HG02870 (cell line): ENCODE measurements around the gene KCNQ1OT1.

Experiments
- ATAC-seq: cut with Tn5 transposase; IDR thresholded peaks from one replicate; pipeline ENCODE4 v1.9.1; 2021; ENCODE audit warnings: mild to moderate bottlenecking, moderate library complexity; ENCODE audit not compliant: unreplicated experiment

Gene KCNQ1OT1

GRCh38 chr11:2669634-2670469 lies 29.9 kb downstream of the KCNQ1OT1 start:
- no peak for ATAC-seq

GRCh38 chr11:2668876-2669275 lies 30.9 kb downstream of the KCNQ1OT1 start:
- no peak for ATAC-seq

DNA sequence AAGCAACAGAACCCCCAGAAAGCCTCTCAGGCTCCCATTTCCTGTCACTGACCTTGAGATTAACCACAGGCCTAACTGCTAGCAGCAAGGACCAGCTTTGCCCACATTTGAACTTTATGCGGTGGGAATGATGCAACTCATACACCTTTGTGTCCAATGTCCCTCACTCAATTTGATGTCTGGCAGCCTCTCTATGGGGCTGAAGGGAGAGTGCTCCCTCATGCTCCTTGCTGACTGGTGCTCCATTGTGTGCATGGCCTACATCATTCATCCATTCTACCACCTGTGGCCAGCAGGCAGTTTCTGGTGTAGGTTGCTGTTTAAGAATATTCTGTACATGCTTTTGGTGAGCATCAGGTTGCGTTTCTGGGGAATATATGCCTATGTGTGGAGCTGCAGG lies 31.9 kb downstream of the KCNQ1OT1 start:
- ATAC-seq: no peak

GRCh38 chr11:2666828-2667570 lies 32.8 kb downstream of the KCNQ1OT1 start:
- no peak for ATAC-seq

- no peak for ATAC-seq
Observed at GRCh38 chr11:2666401-2666741, 33.4 kb downstream of the KCNQ1OT1 start.

- no peak for ATAC-seq
Observed at GRCh38 chr11:2665526-2666400, 34.0 kb downstream of the KCNQ1OT1 start.

GRCh38 chr11:2664791-2665525 lies 34.8 kb downstream of the KCNQ1OT1 start:
- no peak for ATAC-seq

- no peak for ATAC-seq
Observed at GRCh38 chr11:2664376-2664775, 35.4 kb downstream of the KCNQ1OT1 start.

DNA sequence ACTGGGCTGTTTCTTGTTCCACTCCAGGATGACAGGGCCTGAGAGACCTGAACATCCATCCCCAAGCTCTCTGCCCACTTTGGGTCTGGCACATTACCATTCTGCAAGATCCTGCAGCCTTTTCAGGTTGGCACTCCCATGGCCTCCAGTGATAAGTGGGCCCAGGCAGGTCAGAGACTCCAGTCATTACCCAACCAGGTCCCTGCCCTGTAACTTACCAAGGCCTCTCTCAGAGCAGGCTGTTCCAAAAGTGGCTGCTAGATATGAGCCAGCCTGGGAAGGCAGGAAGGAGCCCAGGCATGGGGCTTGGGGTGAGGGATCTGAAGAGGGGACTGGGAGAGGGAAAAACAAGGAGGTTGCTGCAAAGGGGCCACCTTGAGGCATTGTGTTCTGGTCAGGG lies 35.9 kb downstream of the KCNQ1OT1 start:
- no peak for ATAC-seq

- ATAC-seq: no peak
Observed at GRCh38 chr11:2663506-2663905, 36.3 kb downstream of the KCNQ1OT1 start.

- ATAC-seq: no peak
Observed at GRCh38 chr11:2662430-2663299, 37.1 kb downstream of the KCNQ1OT1 start.

GRCh38 chr11:2662024-2662312 lies 37.8 kb downstream of the KCNQ1OT1 start:
- no peak for ATAC-seq

GRCh38 chr11:2661173-2662023 lies 38.4 kb downstream of the KCNQ1OT1 start:
- ATAC-seq: no peak

- no peak for ATAC-seq
Observed at GRCh38 chr11:2660357-2660939, 39.3 kb downstream of the KCNQ1OT1 start.

GRCh38 chr11:2657697-2658284 lies 42.0 kb downstream of the KCNQ1OT1 start:
- ATAC-seq: no peak

GRCh38 chr11:2656859-2657258 lies 42.9 kb downstream of the KCNQ1OT1 start:
- no peak for ATAC-seq

DNA sequence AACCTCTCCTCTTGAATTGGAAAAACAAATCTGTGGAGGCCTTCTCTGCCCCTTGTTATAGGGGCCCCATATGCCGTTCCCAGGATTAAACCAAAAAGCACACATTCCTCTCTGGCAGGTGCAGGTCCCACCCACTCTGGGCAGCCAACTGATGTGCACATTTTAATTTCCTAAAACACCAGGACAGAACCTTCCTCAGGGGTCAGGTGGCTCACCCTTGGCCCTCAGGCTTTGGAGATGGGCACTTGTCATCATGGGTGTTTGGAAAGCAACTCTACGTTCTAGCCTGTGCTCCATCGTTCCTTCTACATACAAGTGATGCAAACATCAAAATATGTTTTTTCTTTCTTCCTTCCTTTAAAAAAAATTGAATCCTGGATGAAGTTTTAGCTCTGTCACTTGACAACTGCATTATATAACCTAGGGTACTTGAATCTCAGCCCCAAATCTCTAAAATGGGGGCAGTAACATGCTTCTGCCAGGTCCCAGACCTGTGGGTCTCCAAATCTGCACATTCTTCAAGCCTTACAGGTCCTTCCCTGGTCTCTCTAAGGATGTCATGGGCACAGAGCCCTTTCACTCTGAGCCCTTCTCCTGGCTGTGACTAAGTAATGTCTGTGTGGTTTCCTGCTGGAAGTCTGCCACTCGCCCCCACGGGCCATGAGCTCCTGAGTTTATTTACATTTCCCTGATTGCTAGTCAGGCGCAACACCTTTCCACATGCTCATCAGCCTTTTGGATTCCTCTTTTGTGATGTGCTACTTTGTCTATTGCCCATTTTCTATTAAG lies 43.8 kb downstream of the KCNQ1OT1 start:
- ATAC-seq: no peak
